Stomach (tissue), 9 donors: ENCODE results near the gene ARSA. TPM values are rescaled to one million over a fixed set of nuclear protein-coding genes. Genes with fewer than 3 reads are reported as not detected.

Experiments used
- DNase-seq, 2 donors: peaks; one replicate each; pipeline versions ENCODE4 v3.0.0 to v3.0.0-alpha.2; 2013 to 2019
- H3K27ac ChIP-seq, 5 donors: fragments of 200-600 bp in 4 of 5; sonication (generic) in 4 of 5; one replicate each; pipeline ENCODE4 v1.5.1; 2013 to 2019; ENCODE audit warnings: mild to moderate bottlenecking in 1 of 5, moderate library complexity in 1 of 5
- H3K27me3 ChIP-seq, 3 donors: fragments of 200-600 bp; sonication (generic); one replicate each; pipeline ENCODE4 v1.5.1; 2017 to 2019; ENCODE audit warnings: mixed run types in 1 of 3
- H3K36me3 ChIP-seq, 4 donors: fragments of 200-600 bp; sonication (generic); 1 replicate in 3 of 4; 2 replicates in 1 of 4; pipeline ENCODE4 v1.5.1; 2016 to 2019
- H3K4me1 ChIP-seq, 4 donors: fragments of 200-600 bp; sonication (generic); one replicate each; pipeline ENCODE4 v1.5.1; 2016 to 2019
- H3K4me3 ChIP-seq, 4 donors: fragments of 200-600 bp; sonication (generic) in 3 of 4; one replicate each; pipeline ENCODE4 v1.5.1; 2016 to 2019; ENCODE audit warnings: mild to moderate bottlenecking in 1 of 4
- H3K9me3 ChIP-seq, 4 donors: fragments of 200-600 bp; sonication (generic); one replicate each; pipeline ENCODE4 v1.5.1; 2016 to 2019
- EP300 ChIP-seq: sonication (generic); formaldehyde crosslinking; IDR thresholded peaks from one replicate; pipeline ENCODE4 v1.6.1; 2017; ENCODE audit warnings: antibody characterized with exemption
- POLR2A ChIP-seq, 4 donors: fragments of 450-650 bp; IDR thresholded peaks; one replicate each; pipeline ENCODE4 v1.6.1; 2016; ENCODE audit warnings: antibody characterized with exemption in 4 of 4, control low read depth in 2 of 4, mild to moderate bottlenecking in 1 of 4, moderate library complexity in 1 of 4
- POLR2AphosphoS5 ChIP-seq, 3 donors: sonication (generic); formaldehyde crosslinking; IDR thresholded peaks; one replicate each; pipeline ENCODE4 v1.6.1; 2016; ENCODE audit warnings: antibody characterized with exemption in 3 of 3
- WGBS, 5 donors: extraction: QIAGEN DNeasy Blood & Tissue Kit in 3 of 5; methylation state at CpG; one replicate each; pipeline versions ENCODE4 v1.1.5 to v1.1.7; 2013 to 2018; 5-methylcytosine and 5-hydroxymethylcytosine counted together
- intact Hi-C: fragments of 100-400 bp; cut with DNase I; formaldehyde crosslinking; loops from one replicate; pipeline ENCODE4 v1.15.1; 2023; ENCODE audit warnings: low total_unique reads
- polyA plus RNA-seq, 3 donors: library from polyadenylated mRNA; stranded (reverse); fragments of 200-250 nt; gene quantifications; one replicate each; pipeline ENCODE4 v1.2.3, GENCODE V29; 2013
- total RNA-seq, 5 donors: library from RNA; depleted of rRNA; stranded (reverse); fragments of >200 nt; gene quantifications; one replicate each; pipeline versions ENCODE4 v1.1.0 to v1.2.3, GENCODE V29; 2014 to 2016
- TF ChIP-seq, protein P1 (sequence below), 7 experiments: fragments of 450-650 bp in 4 of 7; fragments of 200-600 bp in 3 of 7; sonication (generic) in 3 of 7; IDR thresholded peaks; one replicate each; pipeline ENCODE4 v1.5.1; 2016 to 2019; ENCODE audit warnings: antibody characterized with exemption in 7 of 7, control low read depth in 2 of 7, mild to moderate bottlenecking in 1 of 7
- donor health status: healthy with polysubstance abuse.
- donor health status: Bipolar disorder and iron deficiency.
- donor health status: healthy.

ARSA gene
- total and polyA plus RNA-seq, 8 donors: 7.7 to 88.1 (median 43.4) TPM

DNA sequence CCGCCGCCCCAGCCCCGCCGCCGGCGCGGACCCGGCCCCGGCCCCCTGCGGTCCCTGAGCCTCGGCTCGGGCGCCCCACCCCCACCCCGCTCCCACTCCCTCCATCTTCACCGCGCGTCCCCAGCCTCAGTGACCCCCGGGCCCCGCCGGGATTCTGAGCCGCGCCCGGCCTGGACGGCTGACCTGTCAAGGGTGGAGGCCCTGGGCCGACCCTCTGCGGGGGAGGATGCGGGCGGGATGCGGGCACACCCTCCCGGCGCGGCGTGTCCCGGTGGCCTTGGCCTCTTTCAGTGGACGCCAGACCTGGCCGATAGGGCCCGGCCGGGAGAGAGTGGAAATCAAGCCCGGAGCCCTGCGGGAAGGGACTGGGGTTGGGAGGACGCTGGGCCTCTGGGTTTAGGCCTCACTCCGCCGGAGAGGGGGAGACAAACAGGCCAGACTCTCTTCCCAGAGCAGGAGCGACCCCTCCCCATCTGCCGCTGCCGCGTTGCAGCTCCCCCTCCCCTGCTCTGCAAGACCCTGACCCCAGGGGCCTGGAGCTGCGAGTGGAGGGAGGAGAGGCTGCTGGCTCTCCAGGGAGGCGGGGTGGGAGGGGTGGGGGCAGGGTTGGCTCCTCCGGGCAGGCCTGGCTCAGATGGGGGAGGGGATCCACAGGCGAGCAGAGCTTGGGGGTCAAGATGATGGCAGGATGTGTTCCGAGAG, 26.8 kb downstream of the ARSA start:
- Histone ChIP-seq H3K9me3 (no peaks in the 10 kb centered on the region), H3K4me3 (peak overlapping the region; percentile 42 to 64 (median 52)), H3K27ac (peak overlapping the region in 1 of 5 donors; percentile 8), H3K36me3 (no peaks in the 10 kb centered on the region), H3K4me1 (peaks cover 11 to 28% (median 15%) of the 10 kb centered on the region in 4 donors), H3K27me3 (peaks cover 5 to 83% (median 34%) of the 10 kb centered on the region in 3 donors)
- intact Hi-C loops: no loop called here
- no peak for DNase-seq
- TF ChIP-seq EP300 (no peak), POLR2AphosphoS5 (IDR thresholded peaks at IDR 0.05) (no peak), POLR2A (IDR thresholded peaks at IDR 0.05) (no peak)
- TF ChIP-seq, protein P1, sequence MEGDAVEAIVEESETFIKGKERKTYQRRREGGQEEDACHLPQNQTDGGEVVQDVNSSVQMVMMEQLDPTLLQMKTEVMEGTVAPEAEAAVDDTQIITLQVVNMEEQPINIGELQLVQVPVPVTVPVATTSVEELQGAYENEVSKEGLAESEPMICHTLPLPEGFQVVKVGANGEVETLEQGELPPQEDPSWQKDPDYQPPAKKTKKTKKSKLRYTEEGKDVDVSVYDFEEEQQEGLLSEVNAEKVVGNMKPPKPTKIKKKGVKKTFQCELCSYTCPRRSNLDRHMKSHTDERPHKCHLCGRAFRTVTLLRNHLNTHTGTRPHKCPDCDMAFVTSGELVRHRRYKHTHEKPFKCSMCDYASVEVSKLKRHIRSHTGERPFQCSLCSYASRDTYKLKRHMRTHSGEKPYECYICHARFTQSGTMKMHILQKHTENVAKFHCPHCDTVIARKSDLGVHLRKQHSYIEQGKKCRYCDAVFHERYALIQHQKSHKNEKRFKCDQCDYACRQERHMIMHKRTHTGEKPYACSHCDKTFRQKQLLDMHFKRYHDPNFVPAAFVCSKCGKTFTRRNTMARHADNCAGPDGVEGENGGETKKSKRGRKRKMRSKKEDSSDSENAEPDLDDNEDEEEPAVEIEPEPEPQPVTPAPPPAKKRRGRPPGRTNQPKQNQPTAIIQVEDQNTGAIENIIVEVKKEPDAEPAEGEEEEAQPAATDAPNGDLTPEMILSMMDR (IDR thresholded peaks at IDR 0.05): no peak
- WGBS, 5 donors: 9 to 19% (median 10%) methylated on average over 23 to 52 of the region's 52 CpGs

DNA sequence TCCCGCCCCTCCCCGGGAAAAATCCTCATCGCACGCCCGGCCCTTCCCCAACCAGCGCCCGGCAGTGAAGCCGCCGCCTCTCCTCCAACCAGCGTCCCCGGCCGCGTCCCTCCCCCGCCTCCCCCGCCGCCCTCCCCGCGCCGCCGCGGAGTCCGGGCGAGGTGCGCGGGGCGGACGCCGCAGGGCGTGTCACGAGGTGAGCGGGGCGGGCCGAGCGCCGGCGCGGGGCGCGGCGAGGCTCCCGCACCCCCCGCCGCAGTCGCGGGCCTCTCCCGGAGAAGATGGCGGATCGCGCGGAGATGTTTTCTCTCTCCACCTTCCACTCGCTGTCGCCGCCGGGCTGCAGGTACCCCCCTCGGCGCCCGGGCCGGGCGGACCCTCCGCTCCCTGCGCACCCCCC, 27.4 kb downstream of the ARSA start, which contains the start of gene MAPK8IP2:
Gene MAPK8IP2 (plus strand): TSS at position 256 of the 400 bp plus-strand sequence. CDS start 26 bp downstream, at position 282.
- peak in 1 of 2 donors; percentile 58 for DNase-seq
- H3K36me3 ChIP-seq: no peaks in the 10 kb centered on the region
- H3K27ac ChIP-seq: peak within 1 kb of the TSS in 1 of 5 donors; percentile 13
- peaks cover 5 to 77% (median 34%) of the 10 kb centered on the region in 3 donors for H3K27me3 ChIP-seq
- WGBS, 5 donors: 0 to 2% (median 0%) methylated on average over 4 to 54 of the region's 61 CpGs; no CpG with 5 or more reads in 1 of the 5 donors
- peak within 1 kb of the TSS; percentile 42 to 64 (median 52) for H3K4me3 ChIP-seq
- intact Hi-C loops: no loop called here
- no peaks in the 10 kb centered on the region for H3K9me3 ChIP-seq
- peaks cover 11 to 28% (median 15%) of the 10 kb centered on the region in 4 donors for H3K4me1 ChIP-seq
- TF ChIP-seq EP300: no peak
- TF ChIP-seq, protein P1 (IDR thresholded peaks at IDR 0.05): no peak
- TF ChIP-seq POLR2AphosphoS5 (IDR thresholded peaks at IDR 0.05): no peak
- no peak for TF ChIP-seq POLR2A (IDR thresholded peaks at IDR 0.05)

DNA sequence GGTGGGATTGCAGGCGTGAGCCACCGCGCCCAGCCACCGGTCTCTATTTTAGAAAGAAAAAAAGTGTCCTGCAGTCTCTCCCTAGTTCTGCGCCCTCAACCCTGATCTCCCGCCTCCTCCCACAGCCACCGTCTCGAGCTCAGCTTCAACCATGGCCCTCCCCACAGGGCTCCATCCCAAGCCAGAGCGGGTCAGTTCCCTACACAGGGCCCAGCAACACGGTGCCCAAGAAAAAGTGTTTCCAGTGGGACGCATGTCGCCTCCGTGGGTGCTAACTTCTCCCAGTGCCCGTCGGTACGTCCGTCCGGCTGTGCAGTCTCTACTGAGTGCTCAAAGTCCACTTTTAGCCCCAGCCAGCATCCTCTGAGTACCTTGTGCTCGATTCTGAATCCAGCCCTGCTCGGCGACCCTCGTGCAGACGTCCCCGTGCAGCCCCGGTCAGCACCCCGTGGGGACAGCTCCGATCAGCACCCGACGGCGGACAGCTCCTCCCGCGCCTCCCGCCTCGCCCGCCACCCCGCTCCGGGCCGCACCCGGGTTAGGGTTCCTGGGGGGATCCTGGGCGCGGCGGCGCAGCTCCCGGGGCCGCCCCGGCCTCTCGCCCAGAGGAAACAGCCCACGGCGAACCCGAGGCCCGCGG, 28.0 kb downstream of the ARSA start:
- 15 to 45% (median 22%) methylated on average over 15 to 52 of the region's 52 CpGs for WGBS, 5 donors
- peaks cover 11 to 28% (median 15%) of the 10 kb centered on the region in 4 donors for H3K4me1 ChIP-seq
- H3K27me3 ChIP-seq: peaks cover 5 to 71% (median 34%) of the 10 kb centered on the region in 3 donors
- no peaks in the 10 kb centered on the region for H3K9me3 ChIP-seq
- peaks cover 0 to 3% (median 0%) of the 10 kb centered on the region in 4 donors for H3K36me3 ChIP-seq
- DNase-seq: peak; percentile 59 to 85
- intact Hi-C loops: no loop called here
- H3K4me3 ChIP-seq: peak overlapping the region; percentile 42 to 64 (median 52)
- peak overlapping the region in 1 of 5 donors; percentile 13 for H3K27ac ChIP-seq
- no peak for TF ChIP-seq POLR2A (IDR thresholded peaks at IDR 0.05)
- TF ChIP-seq POLR2AphosphoS5 (IDR thresholded peaks at IDR 0.05): no peak
- TF ChIP-seq EP300: no peak
- TF ChIP-seq, protein P1 (IDR thresholded peaks at IDR 0.05): no peak

DNA sequence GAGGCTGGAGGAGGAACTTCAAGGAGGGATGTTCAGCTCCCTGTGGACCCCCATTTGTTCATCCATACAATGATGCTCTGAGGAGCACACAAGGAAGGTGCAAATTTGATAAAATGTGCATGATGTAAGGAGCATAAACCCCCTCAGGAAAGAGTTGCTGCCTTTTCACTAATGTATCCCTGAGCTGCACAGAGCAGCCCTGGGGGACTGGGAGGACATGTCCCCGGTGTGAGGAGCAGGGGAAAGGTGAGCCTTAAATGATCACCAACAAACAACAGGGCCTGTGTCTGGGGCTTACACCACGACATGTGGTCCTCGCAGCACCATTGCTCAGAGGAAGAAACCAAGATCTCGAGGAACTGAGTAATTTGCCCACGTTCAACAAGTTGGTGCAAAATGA, 30.9 kb downstream of the ARSA start:
- no peak for DNase-seq
- Histone ChIP-seq H3K9me3 (no peaks in the 10 kb centered on the region), H3K4me1 (peaks cover 11 to 20% (median 15%) of the 10 kb centered on the region in 4 donors), H3K36me3 (peaks cover 0 to 3% (median 0%) of the 10 kb centered on the region in 4 donors), H3K27ac (no peak overlapping the region), H3K4me3 (no peak overlapping the region), H3K27me3 (peaks cover 5 to 43% (median 21%) of the 10 kb centered on the region in 3 donors)
- TF ChIP-seq POLR2A (IDR thresholded peaks at IDR 0.05) (no peak), EP300 (no peak), POLR2AphosphoS5 (IDR thresholded peaks at IDR 0.05) (no peak)
- TF ChIP-seq, protein P1 (IDR thresholded peaks at IDR 0.05): no peak
- WGBS, 5 donors: 84 to 93% (median 88%) methylated on average over 5 of the region's 5 CpGs
- intact Hi-C loops: no loop called here
